K562 (cell line): ENCODE data around the gene CLDN1. TPM values are rescaled to one million over a fixed set of nuclear protein-coding genes. Genes with fewer than 3 reads are reported as not detected.

ENCODE experiments used
- ATAC-seq: fragments of 200-7000 bp; cut with Tn5 transposase; 3 replicates; pipeline ENCODE4 v1.9.1; 2020; ENCODE audit warnings: moderate library complexity
- BruUV-seq: library from RNA; stranded (reverse); fragments of 400-500 nt; replicated peaks from 2 replicates; lab custom pipeline; 2021; lab: Mats Ljungman, UMichigan
- CTCF ChIA-PET: fragments of 300-600 bp; formaldehyde crosslinking; extraction: SDS; loops from one replicate; lab custom pipeline; 2021; ENCODE audit warnings: low intra/inter-chr PET ratio; lab: Yijun Ruan, JAX
- POLR2A ChIA-PET: fragments of 300-600, 350-650 bp; sonication (Branson Sonifier 250); formaldehyde crosslinking; extraction: SDS; loops from one replicate; lab custom pipeline; 2021; ENCODE audit warnings: antibody characterized with exemption, inconsistent platforms; lab: Yijun Ruan, JAX
- DNase-seq, 4 experiments: peaks; one replicate each; pipeline versions ENCODE4 v3.0.0 to v3.0.0-alpha.2; 2011 to 2018; ENCODE audit warnings: low spot score in 3 of 4, mixed read lengths in 3 of 4; ENCODE audit errors: extremely low read depth in 1 of 4
- FAIRE-seq: peaks from 2 replicates; lab custom pipeline; 2011; peaks lifted over from hg19 to GRCh38; lab: Jason Lieb, UNC
- H2AFZ ChIP-seq: 2 replicates; pipeline ENCODE4 v1.6.0; 2011; ENCODE audit warnings: low read depth, low read length, control low read depth, inconsistent platforms
- H3K27ac ChIP-seq: fragments of 200-600 bp; 3 replicates; pipeline ENCODE4 v1.8.0; 2011; ENCODE audit warnings: low read depth, mild to moderate bottlenecking, control low read depth, inconsistent platforms, low read length, moderate library complexity, mixed read lengths; ENCODE audit errors: extremely low read depth
- H3K27me3 ChIP-seq, 2 experiments: fragments of 300-600 bp in 1 of 2; 2 replicates in 1 of 2; 3 replicates in 1 of 2; pipeline versions ENCODE4 v1.6.0 to v1.8.0; 2011; ENCODE audit warnings: inconsistent platforms in 2 of 2, low read length in 2 of 2, mild to moderate bottlenecking in 1 of 2, mixed read lengths in 1 of 2, moderate library complexity in 1 of 2; ENCODE audit not compliant: control insufficient read depth in 2 of 2, insufficient read depth in 2 of 2
- H3K36me3 ChIP-seq: fragments of 300-600 bp; 3 replicates; pipeline ENCODE4 v1.8.0; 2011; ENCODE audit warnings: mild to moderate bottlenecking, low read length, inconsistent platforms; ENCODE audit not compliant: control insufficient read depth, insufficient read depth
- H3K4me1 ChIP-seq, 2 experiments: fragments of 200-600 bp in 1 of 2; replicated peaks in 1 of 2; 2 replicates in 1 of 2; 3 replicates in 1 of 2; pipeline versions ENCODE4 v1.5.1 to v1.8.0; 2011; ENCODE audit warnings: inconsistent platforms in 2 of 2, low read length in 2 of 2, mild to moderate bottlenecking in 1 of 2, mixed read lengths in 1 of 2, moderate library complexity in 1 of 2; ENCODE audit not compliant: control insufficient read depth in 2 of 2, insufficient read depth in 2 of 2
- H3K4me2 ChIP-seq: 2 replicates; pipeline ENCODE4 v1.6.1; 2011; ENCODE audit warnings: low read length, control low read depth, inconsistent platforms, mixed read lengths; ENCODE audit not compliant: insufficient read depth
- H3K4me3 ChIP-seq: fragments of 200-600 bp; sonication (generic), shearing (Covaris generic); 2 replicates; pipeline ENCODE4 v1.5.1; 2016; ENCODE audit warnings: control low read depth, inconsistent platforms
- H3K79me2 ChIP-seq: fragments of 200-600 bp; 3 replicates; pipeline ENCODE4 v1.8.0; 2011; ENCODE audit warnings: low read length, inconsistent platforms; ENCODE audit not compliant: control insufficient read depth, insufficient read depth
- H3K9ac ChIP-seq, 2 experiments: 2 replicates each; pipeline versions ENCODE4 v1.6.0 to v1.6.1; 2011; ENCODE audit warnings: low read depth in 2 of 2, low read length in 2 of 2, control low read depth in 1 of 2, inconsistent platforms in 1 of 2, mild to moderate bottlenecking in 1 of 2, mixed read lengths in 1 of 2; ENCODE audit not compliant: insufficient read depth in 1 of 2
- H3K9me1 ChIP-seq: one replicate; pipeline ENCODE4 v1.6.0; 2011; ENCODE audit warnings: inconsistent platforms, mild to moderate bottlenecking, low read length, moderate library complexity; ENCODE audit not compliant: control insufficient read depth, insufficient read depth
- H3K9me3 ChIP-seq: replicated peaks from 2 replicates; pipeline ENCODE4 v1.5.1; 2011; ENCODE audit warnings: low read depth, low read length, inconsistent platforms; ENCODE audit not compliant: control insufficient read depth, insufficient read depth
- H4K20me1 ChIP-seq: replicated peaks from 2 replicates; pipeline ENCODE4 v1.6.1; 2011; ENCODE audit warnings: low read length, inconsistent platforms, mixed read lengths; ENCODE audit not compliant: control insufficient read depth, insufficient read depth
- ARID1B ChIP-seq: fragments of 450-650 bp; IDR thresholded peaks from 2 replicates; pipeline ENCODE4 v1.6.1; 2016; ENCODE audit warnings: antibody characterized with exemption, mild to moderate bottlenecking, inconsistent platforms
- ESRRB ChIP-seq: fragments of 250-450 bp; sonication (Bioruptor Pico); IDR thresholded peaks from 2 replicates; pipeline ENCODE4 v1.5.0; 2020; ENCODE audit warnings: mild to moderate bottlenecking, moderate library complexity, borderline replicate concordance
- HDGF ChIP-seq: fragments of 450-650 bp; IDR thresholded peaks from 2 replicates; pipeline ENCODE4 v1.6.1; 2016
- HOXB6 ChIP-seq: fragments of 250-450 bp; sonication (Bioruptor Pico); IDR thresholded peaks from 2 replicates; pipeline ENCODE4 v1.5.1; 2022; ENCODE audit warnings: mild to moderate bottlenecking, borderline replicate concordance
- JUNB ChIP-seq: fragments of 450-650 bp; formaldehyde crosslinking; conservative IDR thresholded peaks from 2 replicates; pipeline ENCODE4 v1.4.0; 2020; ENCODE audit warnings: mild to moderate bottlenecking
- NR2C1 ChIP-seq, 2 experiments: fragments of 450-650 bp; IDR thresholded peaks; 2 replicates each; pipeline ENCODE4 v1.6.1; 2017; ENCODE audit warnings: mild to moderate bottlenecking in 2 of 2, antibody characterized with exemption in 1 of 2, inconsistent platforms in 1 of 2, missing compliant biosample characterization in 1 of 2, missing genetic modification characterization in 1 of 2
- POU5F1 ChIP-seq: fragments of 150-350 bp; IDR thresholded peaks from 2 replicates; pipeline ENCODE4 v1.6.1; 2014; ENCODE audit warnings: borderline replicate concordance, low read length, low read depth, mild to moderate bottlenecking; ENCODE audit not compliant: partially characterized antibody
- SREBF2 ChIP-seq: sonication (generic); formaldehyde crosslinking; IDR thresholded peaks from 2 replicates; pipeline ENCODE4 v1.4.0; 2020; ENCODE audit warnings: mild to moderate bottlenecking, missing genetic modification reagents
- ZNF311 ChIP-seq: fragments of 250-450 bp; sonication (Bioruptor Pico); IDR thresholded peaks from 2 replicates; pipeline ENCODE4 v1.4.0; 2020; ENCODE audit warnings: mild to moderate bottlenecking, moderate library complexity
- WGBS: fragments of 100-300 bp; shearing (Covaris generic); methylation state at CpG from one replicate; pipeline ENCODE4 v1.1.6; 2016; ENCODE audit warnings: low coverage, mixed read lengths; ENCODE audit not compliant: insufficient coverage; ENCODE audit errors: missing lambda C conversion rate; 5-methylcytosine and 5-hydroxymethylcytosine counted together
- in situ Hi-C: fragments of 300-500 bp; cut with MboI; formaldehyde crosslinking; loops from 4 replicates; pipeline ENCODE4 v1.15.0; 2018; ENCODE audit warnings: inconsistent platforms, mixed read lengths
- intact Hi-C: fragments of 100-400 bp; cut with micrococcal nuclease; formaldehyde crosslinking; loops from 2 replicates; pipeline ENCODE4 v1.14.2; 2022
- polyA plus RNA-seq, 8 experiments: library from polyadenylated mRNA; depleted of rRNA in 4 of 8; stranded (reverse) in 5 of 8; unstranded in 3 of 8; fragments of >200 nt; fragmentation: Nextera tagmentation in 2 of 8; fragmentation: Illumina TruSeq in 1 of 8; extraction: Ambion mirVana in 2 of 8; extraction: Trizol in 1 of 8; gene quantifications; 2 replicates each; pipeline versions ENCODE4 v1.2.1 to v1.2.3, GENCODE V29; 2011 to 2014; ENCODE audit warnings: inconsistent platforms in 1 of 8, missing spikeins in 1 of 8
- total RNA-seq, 7 experiments: library from RNA; depleted of rRNA in 6 of 7; stranded (reverse); fragments of >200 nt in 6 of 7; fragmentation: Illumina TruSeq in 2 of 7; extraction: Trizol in 2 of 7; gene quantifications; 2 replicates each; pipeline versions ENCODE4 v1.2.1 to v1.2.3, GENCODE V29; 2011 to 2021; ENCODE audit warnings: low replicate concordance in 1 of 7
- TF ChIP-seq, protein P1 (sequence below): fragments of 250-450 bp; sonication (Bioruptor Pico); IDR thresholded peaks from 2 replicates; pipeline ENCODE4 v1.9.0; 2021; ENCODE audit warnings: mild to moderate bottlenecking
- TF ChIP-seq, protein P2 (sequence below): fragments of 450-650 bp; formaldehyde crosslinking; IDR thresholded peaks from 2 replicates; pipeline ENCODE4 v1.4.0; 2020; ENCODE audit warnings: mild to moderate bottlenecking, moderate library complexity
- TF ChIP-seq, protein P3 (sequence below), 3 experiments: fragments of 200-800 bp in 1 of 3; fragments of 250-450 bp in 1 of 3; fragments of 450-650 bp in 1 of 3; sonication (Bioruptor Pico) in 1 of 3; sonication (Bioruptor generic) in 1 of 3; formaldehyde crosslinking in 1 of 3; IDR thresholded peaks; 2 replicates each; pipeline versions ENCODE4 v1.6.1 to v1.8.0; 2016 to 2022; ENCODE audit warnings: mild to moderate bottlenecking in 2 of 3, missing genetic modification characterization in 2 of 3, missing compliant biosample characterization in 1 of 3, moderate library complexity in 1 of 3
- TF ChIP-seq, protein P4 (sequence below): fragments of 200-800 bp; sonication (Bioruptor generic); IDR thresholded peaks from 2 replicates; pipeline ENCODE4 v1.6.1; 2017; ENCODE audit warnings: missing genetic modification characterization, missing compliant biosample characterization
- TF ChIP-seq, protein P5 (sequence below): fragments of 250-450 bp; sonication (Bioruptor Pico); IDR thresholded peaks from 2 replicates; pipeline ENCODE4 v1.5.0; 2021

The CLDN1 gene
- total and polyA plus RNA-seq, 9 of the 15 experiments (the other 6 are each of a cell fraction or from before 2014, with no cell fraction given) = 0.16 TPM; not detected in 8

DNA sequence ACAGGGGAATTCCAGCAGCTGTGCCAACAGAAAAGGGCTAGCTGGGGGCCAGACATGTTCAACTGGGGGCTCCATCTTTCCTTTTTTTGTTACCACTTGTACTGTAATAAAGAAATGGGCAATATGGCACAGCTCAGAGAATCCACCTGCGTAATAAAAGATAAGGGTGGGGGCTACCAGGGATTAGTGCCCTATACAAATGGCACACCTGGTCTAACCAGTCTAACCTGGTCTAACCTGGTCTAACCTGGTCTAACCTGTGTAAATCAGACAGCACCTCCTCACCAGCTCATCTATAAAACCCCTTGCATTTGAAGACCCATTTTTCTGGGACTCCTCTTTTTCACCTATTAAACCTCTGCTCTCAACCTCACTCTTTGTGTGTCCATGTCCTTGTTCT, 39.5 kb upstream of the CLDN1 start:
- Histone ChIP-seq H4K20me1 (no peaks in the 10 kb centered on the region), H2AFZ (no peak overlapping the region), H3K79me2 (no peaks in the 10 kb centered on the region), H3K36me3 (no peaks in the 10 kb centered on the region), H3K4me1 (no peaks in the 10 kb centered on the region), H3K27ac (no peak overlapping the region), H3K9ac (no peak overlapping the region), H3K27me3 (no peaks in the 10 kb centered on the region), H3K4me3 (no peak overlapping the region), H3K4me2 (no peak overlapping the region), H3K9me3 (peaks cover 2% of the 10 kb centered on the region; the same call in 1 of the 2 replicates), H3K9me1 (no peaks in the 10 kb centered on the region)
- FAIRE-seq = no peak
- CTCF ChIA-PET = no interaction called here
- POLR2A ChIA-PET = no interaction called here
- in situ Hi-C loops = no loop called here
- TF ChIP-seq ZNF311 (CRISPR knock-in tag) = no peak
- TF ChIP-seq, protein P1, sequence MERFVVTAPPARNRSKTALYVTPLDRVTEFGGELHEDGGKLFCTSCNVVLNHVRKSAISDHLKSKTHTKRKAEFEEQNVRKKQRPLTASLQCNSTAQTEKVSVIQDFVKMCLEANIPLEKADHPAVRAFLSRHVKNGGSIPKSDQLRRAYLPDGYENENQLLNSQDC (CRISPR knock-in tag) = no peak
- no peak for TF ChIP-seq SREBF2 (CRISPR knock-in tag)
- no peak for TF ChIP-seq POU5F1
- TF ChIP-seq, protein P2, sequence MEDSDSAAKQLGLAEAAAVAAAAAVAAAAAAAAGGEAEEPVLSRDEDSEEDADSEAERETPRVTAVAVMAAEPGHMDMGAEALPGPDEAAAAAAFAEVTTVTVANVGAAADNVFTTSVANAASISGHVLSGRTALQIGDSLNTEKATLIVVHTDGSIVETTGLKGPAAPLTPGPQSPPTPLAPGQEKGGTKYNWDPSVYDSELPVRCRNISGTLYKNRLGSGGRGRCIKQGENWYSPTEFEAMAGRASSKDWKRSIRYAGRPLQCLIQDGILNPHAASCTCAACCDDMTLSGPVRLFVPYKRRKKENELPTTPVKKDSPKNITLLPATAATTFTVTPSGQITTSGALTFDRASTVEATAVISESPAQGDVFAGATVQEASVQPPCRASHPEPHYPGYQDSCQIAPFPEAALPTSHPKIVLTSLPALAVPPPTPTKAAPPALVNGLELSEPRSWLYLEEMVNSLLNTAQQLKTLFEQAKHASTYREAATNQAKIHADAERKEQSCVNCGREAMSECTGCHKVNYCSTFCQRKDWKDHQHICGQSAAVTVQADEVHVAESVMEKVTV (CRISPR knock-in tag) = no peak
- TF ChIP-seq HOXB6 = no peak
- TF ChIP-seq ARID1B = no peak
- TF ChIP-seq JUNB = no peak
- TF ChIP-seq, protein P3, sequence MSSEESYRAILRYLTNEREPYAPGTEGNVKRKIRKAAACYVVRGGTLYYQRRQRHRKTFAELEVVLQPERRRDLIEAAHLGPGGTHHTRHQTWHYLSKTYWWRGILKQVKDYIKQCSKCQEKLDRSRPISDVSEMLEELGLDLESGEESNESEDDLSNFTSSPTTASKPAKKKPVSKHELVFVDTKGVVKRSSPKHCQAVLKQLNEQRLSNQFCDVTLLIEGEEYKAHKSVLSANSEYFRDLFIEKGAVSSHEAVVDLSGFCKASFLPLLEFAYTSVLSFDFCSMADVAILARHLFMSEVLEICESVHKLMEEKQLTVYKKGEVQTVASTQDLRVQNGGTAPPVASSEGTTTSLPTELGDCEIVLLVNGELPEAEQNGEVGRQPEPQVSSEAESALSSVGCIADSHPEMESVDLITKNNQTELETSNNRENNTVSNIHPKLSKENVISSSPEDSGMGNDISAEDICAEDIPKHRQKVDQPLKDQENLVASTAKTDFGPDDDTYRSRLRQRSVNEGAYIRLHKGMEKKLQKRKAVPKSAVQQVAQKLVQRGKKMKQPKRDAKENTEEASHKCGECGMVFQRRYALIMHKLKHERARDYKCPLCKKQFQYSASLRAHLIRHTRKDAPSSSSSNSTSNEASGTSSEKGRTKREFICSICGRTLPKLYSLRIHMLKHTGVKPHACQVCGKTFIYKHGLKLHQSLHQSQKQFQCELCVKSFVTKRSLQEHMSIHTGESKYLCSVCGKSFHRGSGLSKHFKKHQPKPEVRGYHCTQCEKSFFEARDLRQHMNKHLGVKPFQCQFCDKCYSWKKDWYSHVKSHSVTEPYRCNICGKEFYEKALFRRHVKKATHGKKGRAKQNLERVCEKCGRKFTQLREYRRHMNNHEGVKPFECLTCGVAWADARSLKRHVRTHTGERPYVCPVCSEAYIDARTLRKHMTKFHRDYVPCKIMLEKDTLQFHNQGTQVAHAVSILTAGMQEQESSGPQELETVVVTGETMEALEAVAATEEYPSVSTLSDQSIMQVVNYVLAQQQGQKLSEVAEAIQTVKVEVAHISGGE (CRISPR knock-in tag; IDR thresholded peaks at IDR 0.05) = no peak
- TF ChIP-seq, protein P4, sequence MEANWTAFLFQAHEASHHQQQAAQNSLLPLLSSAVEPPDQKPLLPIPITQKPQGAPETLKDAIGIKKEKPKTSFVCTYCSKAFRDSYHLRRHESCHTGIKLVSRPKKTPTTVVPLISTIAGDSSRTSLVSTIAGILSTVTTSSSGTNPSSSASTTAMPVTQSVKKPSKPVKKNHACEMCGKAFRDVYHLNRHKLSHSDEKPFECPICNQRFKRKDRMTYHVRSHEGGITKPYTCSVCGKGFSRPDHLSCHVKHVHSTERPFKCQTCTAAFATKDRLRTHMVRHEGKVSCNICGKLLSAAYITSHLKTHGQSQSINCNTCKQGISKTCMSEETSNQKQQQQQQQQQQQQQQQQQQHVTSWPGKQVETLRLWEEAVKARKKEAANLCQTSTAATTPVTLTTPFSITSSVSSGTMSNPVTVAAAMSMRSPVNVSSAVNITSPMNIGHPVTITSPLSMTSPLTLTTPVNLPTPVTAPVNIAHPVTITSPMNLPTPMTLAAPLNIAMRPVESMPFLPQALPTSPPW (CRISPR knock-in tag) = no peak
- no peak for TF ChIP-seq ESRRB (CRISPR knock-in tag)
- TF ChIP-seq, protein P5, sequence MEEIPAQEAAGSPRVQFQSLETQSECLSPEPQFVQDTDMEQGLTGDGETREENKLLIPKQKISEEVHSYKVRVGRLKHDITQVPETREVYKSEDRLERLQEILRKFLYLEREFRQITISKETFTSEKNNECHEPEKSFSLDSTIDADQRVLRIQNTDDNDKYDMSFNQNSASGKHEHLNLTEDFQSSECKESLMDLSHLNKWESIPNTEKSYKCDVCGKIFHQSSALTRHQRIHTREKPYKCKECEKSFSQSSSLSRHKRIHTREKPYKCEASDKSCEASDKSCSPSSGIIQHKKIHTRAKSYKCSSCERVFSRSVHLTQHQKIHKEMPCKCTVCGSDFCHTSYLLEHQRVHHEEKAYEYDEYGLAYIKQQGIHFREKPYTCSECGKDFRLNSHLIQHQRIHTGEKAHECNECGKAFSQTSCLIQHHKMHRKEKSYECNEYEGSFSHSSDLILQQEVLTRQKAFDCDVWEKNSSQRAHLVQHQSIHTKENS (CRISPR knock-in tag) = no peak
- TF ChIP-seq NR2C1 (IDR thresholded peaks at IDR 0.05) = no peak
- no peak for TF ChIP-seq NR2C1 (tag; IDR thresholded peaks at IDR 0.05)
- TF ChIP-seq HDGF = no peak
- ATAC-seq = no peak
- no peak for DNase-seq
- WGBS = 0% methylated on average over 1 of the region's 1 CpG
- intact Hi-C loops = no loop called here
- BruUV-seq = no TSS peak
